ENCODE data around the gene BNIP2. TPM values are rescaled to one million over a fixed set of nuclear protein-coding genes. Genes with fewer than 3 reads are reported as not detected.
A peak's percentile ranks its signal among the peaks of the same experiment; 100 is the strongest.
"Not testable (repeated sequence)": the region's sequence is repeated elsewhere in the genome, so short reads cannot be mapped to it uniquely, and the experiment has no call there.

The BNIP2 gene
- polyA plus RNA-seq, 5 donors, result 50.8 to 84.2 (median 75.2) TPM

GRCh38 chr15:59691194-59691805 lies 2.2 kb upstream of the BNIP2 start:
- DNase-seq, result peak; percentile 53 to 55

- peak; percentile 51 to 57 for DNase-seq
Observed at GRCh38 chr15:59689626-59690236, 611 bp upstream of the BNIP2 start.

DNA sequence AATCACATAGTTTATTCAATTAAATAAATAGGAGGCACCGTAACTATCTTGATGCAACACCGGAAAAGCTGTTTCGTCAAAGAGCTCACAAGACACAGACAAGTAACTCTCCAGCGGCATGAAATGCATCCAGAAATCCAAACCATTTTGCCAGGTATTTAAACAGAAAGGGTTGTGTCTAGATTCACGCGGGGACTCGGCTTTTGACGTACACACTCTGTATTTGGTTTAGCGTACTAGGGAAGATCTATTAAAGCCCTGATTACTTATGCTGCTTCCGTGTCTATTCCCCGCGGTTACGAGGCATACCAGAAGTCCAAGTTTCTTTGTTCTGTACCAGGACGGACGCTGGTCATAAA lies 718 bp downstream of the BNIP2 start:
- no peak for DNase-seq

GRCh38 chr15:59687836-59688235 lies 1.3 kb downstream of the BNIP2 start:
- peak in 1 of 2 donors; percentile 8 for DNase-seq

- DNase-seq, result no peak
Observed at GRCh38 chr15:59686389-59686788, 2.7 kb downstream of the BNIP2 start.

GRCh38 chr15:59685737-59686297 lies 3.3 kb downstream of the BNIP2 start:
- DNase-seq, result no peak

GRCh38 chr15:59680870-59681269 lies 8.2 kb downstream of the BNIP2 start:
- no peak for DNase-seq

DNA sequence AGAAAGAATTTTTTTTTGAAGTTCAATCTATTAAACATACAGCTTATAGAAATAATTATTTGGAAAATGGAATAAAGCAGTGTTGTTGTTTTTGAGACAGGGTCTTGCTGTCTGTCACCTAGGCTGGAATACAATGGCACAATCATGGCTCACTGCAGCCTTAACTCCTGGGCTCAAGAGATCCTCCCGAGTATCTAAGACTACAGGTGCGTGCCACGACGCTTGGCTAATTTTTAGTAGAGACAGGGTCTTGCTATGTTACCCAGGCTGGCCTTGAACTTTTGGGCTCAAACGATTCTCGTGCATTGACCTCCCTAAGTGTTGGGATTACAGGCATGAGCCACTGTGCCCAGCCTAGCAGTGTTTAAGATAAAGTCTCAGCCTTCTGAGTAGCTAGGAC lies 8.8 kb downstream of the BNIP2 start:
- no peak for DNase-seq

GRCh38 chr15:59678620-59679019 lies 10.5 kb downstream of the BNIP2 start:
- no peak for DNase-seq

GRCh38 chr15:59678172-59678571 lies 10.9 kb downstream of the BNIP2 start:
- no peak for DNase-seq

- no peak for DNase-seq
Observed at GRCh38 chr15:59676565-59676964, 12.6 kb downstream of the BNIP2 start.

- no peak for DNase-seq
Observed at GRCh38 chr15:59674361-59674877, 14.7 kb downstream of the BNIP2 start.

GRCh38 chr15:59668556-59668955 lies 20.6 kb downstream of the BNIP2 start:
- no peak for DNase-seq

DNA sequence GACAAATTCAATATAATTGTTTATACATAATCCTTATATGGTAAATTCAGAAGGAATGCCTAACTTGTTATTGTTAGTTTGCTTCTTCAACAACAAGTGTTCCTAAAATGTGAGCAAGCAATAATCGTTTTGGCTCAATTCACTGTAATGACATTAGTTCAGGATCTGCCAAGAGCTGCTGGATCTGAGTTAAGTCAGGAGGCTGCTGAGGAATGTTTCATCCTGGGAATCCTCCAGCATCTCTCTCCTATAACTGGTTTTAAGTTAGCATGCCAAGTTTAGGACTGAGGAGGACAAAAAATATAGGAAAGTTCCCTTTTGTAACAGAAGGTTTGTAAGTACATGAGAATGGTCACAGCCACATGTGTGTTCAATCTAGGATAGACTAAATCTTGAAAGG lies 26.9 kb downstream of the BNIP2 start:
- DNase-seq, result peak; percentile 17 to 30

DNA sequence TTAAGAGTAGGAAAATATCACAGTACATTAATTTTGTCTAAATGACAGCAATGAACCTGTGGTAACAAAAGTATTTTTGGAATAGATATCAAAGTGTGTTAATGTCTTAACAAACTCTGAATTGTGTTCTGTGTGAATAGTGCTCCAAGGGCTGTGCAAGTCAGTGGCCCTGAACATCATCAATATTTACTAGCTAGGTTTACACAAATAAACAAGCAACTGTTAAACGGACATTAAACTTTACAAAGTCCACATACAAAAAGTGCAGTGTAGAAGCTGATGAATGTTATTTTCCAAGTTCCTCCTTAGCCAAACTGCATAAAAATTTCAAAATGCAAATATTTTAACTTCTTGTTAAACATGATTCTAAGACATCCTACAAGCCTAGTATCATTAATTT lies 29.8 kb downstream of the BNIP2 start:
- no peak for DNase-seq

GRCh38 chr15:59657635-59658125 lies 31.4 kb downstream of the BNIP2 start:
- no peak for DNase-seq

- DNase-seq, result peak; percentile 88 to 91
Observed at GRCh38 chr15:59656897-59657634, 32.1 kb downstream of the BNIP2 start, which contains the start of gene GTF2A2. Gene GTF2A2, minus strand, starts transcription at chr15:59657515. Its CDS starts 5,238 bp downstream, at chr15:59652277.

DNA sequence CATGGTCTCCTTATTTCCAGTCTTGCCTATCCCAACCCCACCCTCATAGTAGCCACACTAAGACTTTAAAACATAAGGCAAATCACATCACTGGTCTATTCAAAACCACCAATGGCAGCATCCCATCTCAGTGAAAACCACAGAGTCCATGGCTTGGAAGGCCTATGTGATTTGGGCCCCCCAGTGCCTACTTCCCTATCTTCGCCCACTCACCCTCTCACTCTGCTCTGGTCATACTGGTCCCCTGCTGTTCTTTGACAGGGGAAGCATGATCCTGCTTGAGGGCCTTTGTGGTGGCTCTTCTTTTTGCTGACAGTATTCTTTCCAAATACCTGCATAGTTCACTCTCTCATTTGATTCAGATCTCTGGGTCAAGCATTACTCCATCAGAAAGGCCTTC lies 35.1 kb downstream of the BNIP2 start:
- no peak for DNase-seq

DNA sequence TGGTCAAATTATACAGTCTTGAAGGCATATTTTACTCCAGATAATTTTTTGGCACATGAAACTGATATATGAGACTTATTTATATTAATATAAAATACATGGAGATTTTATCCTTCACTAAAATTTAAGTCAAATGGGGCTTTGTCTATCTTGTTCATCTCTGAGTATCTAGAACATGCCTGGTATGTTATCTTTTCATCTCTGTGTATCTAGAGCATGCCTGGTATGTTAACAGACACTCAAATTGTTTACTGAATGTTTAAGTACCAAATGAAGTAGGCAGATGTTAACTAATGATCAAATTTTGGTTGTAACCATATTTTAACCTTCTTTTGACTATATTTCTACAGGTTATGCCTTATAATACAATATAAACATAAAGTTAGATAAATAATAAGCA lies 39.5 kb downstream of the BNIP2 start:
- no peak for DNase-seq

GRCh38 chr15:59647085-59647484 lies 42.0 kb downstream of the BNIP2 start:
- DNase-seq, result no peak

DNA sequence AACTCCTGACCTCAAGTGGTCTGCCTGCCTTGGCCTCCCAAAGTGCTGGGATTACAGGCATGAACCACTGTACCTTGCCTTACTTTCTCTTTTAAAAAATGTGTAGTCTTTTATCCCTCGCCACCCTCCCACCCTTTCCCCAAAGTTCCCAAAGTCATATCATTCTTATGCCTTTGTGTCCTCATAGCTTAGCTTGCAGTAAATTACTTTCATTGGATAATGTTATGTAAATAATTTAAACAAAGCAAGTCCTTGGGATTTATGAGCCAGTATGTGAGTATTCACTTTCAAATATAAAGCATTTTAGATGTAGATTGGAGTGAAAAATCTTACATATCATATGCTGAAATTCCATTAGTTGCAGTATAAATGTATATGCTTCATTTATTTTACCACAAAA lies 42.8 kb downstream of the BNIP2 start:
- no peak for DNase-seq

DNA sequence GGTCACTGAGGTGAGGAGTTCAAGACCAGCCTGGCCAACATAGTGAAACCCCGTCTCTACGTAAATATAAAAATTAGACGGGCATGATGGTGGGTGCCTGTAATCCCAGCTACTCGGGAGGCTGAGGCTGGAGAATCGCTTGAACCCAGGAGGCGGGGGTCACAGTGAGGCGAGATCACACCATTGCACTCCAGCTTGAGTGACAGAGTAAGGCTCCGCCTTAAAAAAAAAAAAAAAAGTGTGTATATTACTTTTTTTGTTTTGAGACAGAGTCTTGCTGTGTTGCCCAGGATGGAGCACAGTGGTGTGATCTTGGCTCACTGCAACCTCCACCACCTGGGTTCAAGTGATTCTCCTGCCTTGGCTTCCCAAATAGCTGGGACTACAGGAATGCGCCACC lies 43.3 kb downstream of the BNIP2 start:
- not testable (repeated sequence) for DNase-seq
